Esophagus muscularis mucosa (tissue), 3 donors: ENCODE results near the gene HEBP2.

Experiments used
- POLR2AphosphoS5 ChIP-seq, 2 donors: sonication (generic); formaldehyde crosslinking; IDR thresholded peaks; one replicate each; pipeline ENCODE4 v1.6.1; 2017; ENCODE audit warnings: antibody characterized with exemption in 2 of 2
- TF ChIP-seq, protein P1 (sequence below), 3 experiments: fragments of 200-600 bp in 2 of 3; fragments of 450-650 bp in 1 of 3; sonication (generic) in 2 of 3; IDR thresholded peaks; one replicate each; pipeline ENCODE4 v1.5.1; 2017 to 2019; ENCODE audit warnings: antibody characterized with exemption in 3 of 3, mild to moderate bottlenecking in 2 of 3, moderate library complexity in 1 of 3

DNA sequence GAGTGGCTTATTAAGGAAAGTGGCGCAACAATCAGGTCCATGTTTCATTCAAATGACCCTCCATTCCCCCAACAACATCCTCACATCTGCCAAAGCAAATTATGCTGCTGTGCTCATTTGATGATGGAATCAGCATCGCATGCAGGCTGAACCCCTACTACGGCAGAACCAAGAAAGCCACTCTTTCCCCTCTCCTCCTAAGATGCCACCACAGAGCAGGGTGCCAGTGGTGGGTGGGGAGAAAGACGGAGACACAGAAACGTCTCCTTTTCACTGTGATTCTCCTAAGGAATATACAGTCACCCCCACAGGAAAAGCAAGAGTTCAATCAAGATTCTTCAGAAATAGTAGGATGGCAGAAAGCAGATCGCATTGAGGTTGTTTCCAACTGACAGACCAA, 17.1 kb downstream of the HEBP2 start:
- TF ChIP-seq, protein P1, sequence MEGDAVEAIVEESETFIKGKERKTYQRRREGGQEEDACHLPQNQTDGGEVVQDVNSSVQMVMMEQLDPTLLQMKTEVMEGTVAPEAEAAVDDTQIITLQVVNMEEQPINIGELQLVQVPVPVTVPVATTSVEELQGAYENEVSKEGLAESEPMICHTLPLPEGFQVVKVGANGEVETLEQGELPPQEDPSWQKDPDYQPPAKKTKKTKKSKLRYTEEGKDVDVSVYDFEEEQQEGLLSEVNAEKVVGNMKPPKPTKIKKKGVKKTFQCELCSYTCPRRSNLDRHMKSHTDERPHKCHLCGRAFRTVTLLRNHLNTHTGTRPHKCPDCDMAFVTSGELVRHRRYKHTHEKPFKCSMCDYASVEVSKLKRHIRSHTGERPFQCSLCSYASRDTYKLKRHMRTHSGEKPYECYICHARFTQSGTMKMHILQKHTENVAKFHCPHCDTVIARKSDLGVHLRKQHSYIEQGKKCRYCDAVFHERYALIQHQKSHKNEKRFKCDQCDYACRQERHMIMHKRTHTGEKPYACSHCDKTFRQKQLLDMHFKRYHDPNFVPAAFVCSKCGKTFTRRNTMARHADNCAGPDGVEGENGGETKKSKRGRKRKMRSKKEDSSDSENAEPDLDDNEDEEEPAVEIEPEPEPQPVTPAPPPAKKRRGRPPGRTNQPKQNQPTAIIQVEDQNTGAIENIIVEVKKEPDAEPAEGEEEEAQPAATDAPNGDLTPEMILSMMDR (IDR thresholded peaks at IDR 0.05): no peak
- TF ChIP-seq POLR2AphosphoS5 (IDR thresholded peaks at IDR 0.05): no peak
